Measurements from ENCODE around the gene RP9.

GRCh38 chr7:33101906-33102305 lies 7.3 kb downstream of the RP9 start:
- TF ChIP-seq POLR2AphosphoS5 (IDR thresholded peaks at IDR 0.05; ENCODE audit: low read depth, low read length) (no peak), REST (IDR thresholded peaks at IDR 0.05; ENCODE audit: insufficient read depth in 1 of 2, low read depth in 2 of 2, low read length in 2 of 2) (no peak), SIN3A (IDR thresholded peaks at IDR 0.05; ENCODE audit: borderline replicate concordance, insufficient read depth, low read length) (no peak), TAF1 (IDR thresholded peaks at IDR 0.05; ENCODE audit: borderline replicate concordance, insufficient read depth, low read length) (no peak)

All from PFSK-1 (cell line).